ENCODE results near the gene PLEK. TPM values are rescaled to one million over a fixed set of nuclear protein-coding genes. Genes with fewer than 3 reads are reported as not detected.
"Not testable (repeated sequence)": the region's sequence is repeated elsewhere in the genome, so short reads cannot be mapped to it uniquely, and the experiment has no call there.

PLEK gene
- total and polyA plus RNA-seq, 8 donors = 0.45 to 18.1 (median 3.8) TPM

- H3K4me3 ChIP-seq = no peak overlapping the region
- intact Hi-C loops (cut with DNase I; ENCODE audit: low total_unique reads) = no loop called here
- H3K27ac ChIP-seq = peak overlapping the region in 2 of 5 donors; percentile 20 to 41
- H3K36me3 ChIP-seq = peaks cover 0 to 4% (median 1%) of the 10 kb centered on the region in 4 donors
- no peaks in the 10 kb centered on the region for H3K27me3 ChIP-seq
- DNase-seq = peak in 1 of 2 donors; percentile 69
- no peak for TF ChIP-seq EP300 (IDR thresholded peaks at IDR 0.05)
- no peak for TF ChIP-seq POLR2AphosphoS5 (IDR thresholded peaks at IDR 0.05)
- peaks cover 0 to 41% (median 0%) of the 10 kb centered on the region in 4 donors for H3K4me1 ChIP-seq
- H3K9me3 ChIP-seq = no peaks in the 10 kb centered on the region
These were observed 25.5 kb downstream of the PLEK start for GRCh38 chr2:68390586-68390985.

- Histone ChIP-seq H3K9me3 (no peaks in the 10 kb centered on the region), H3K4me3 (no peak overlapping the region), H3K27me3 (no peaks in the 10 kb centered on the region), H3K27ac (peak overlapping the region in 1 of 5 donors; percentile 53), H3K4me1 (peaks cover 0 to 41% (median 0%) of the 10 kb centered on the region in 4 donors), H3K36me3 (peaks cover 0 to 8% (median 3%) of the 10 kb centered on the region in 4 donors)
- no peak for DNase-seq
- WGBS, 5 donors = 66 to 76% (median 67%) methylated on average over 2 of the region's 2 CpGs
- TF ChIP-seq POLR2A (IDR thresholded peaks at IDR 0.05) = no peak
- TF ChIP-seq POLR2AphosphoS5 (IDR thresholded peaks at IDR 0.05) = peak in 1 of 3 donors; percentile 15
- intact Hi-C loops (cut with DNase I; ENCODE audit: low total_unique reads) = no loop called here
These were observed 26.0 kb downstream of the PLEK start for GRCh38 chr2:68391099-68391498.

DNA sequence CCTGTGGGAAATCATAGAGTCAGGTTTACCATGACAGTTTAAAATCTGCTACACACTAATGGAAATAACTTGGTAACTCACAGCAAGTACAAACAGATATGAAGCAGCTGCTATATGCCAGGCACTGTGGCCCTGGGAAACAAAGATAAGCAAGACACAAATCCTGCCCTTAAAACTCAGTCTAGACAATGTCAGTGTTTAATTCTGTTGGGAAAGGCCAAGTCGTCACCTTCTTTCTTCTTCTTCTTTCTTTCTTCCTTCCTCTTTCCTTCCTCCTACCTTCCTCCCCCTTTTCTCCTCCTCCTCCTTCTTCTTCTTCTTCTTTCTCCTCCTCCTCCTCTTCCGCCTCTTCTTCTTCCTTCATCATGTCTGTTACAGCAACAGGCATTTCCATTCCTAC, 26.8 kb downstream of the PLEK start:
- Histone ChIP-seq H3K27me3 (no peaks in the 10 kb centered on the region), H3K27ac (peak overlapping the region in 2 of 5 donors; percentile 24 to 53), H3K9me3 (no peaks in the 10 kb centered on the region), H3K4me3 (no peak overlapping the region), H3K4me1 (peaks cover 0 to 41% (median 0%) of the 10 kb centered on the region in 4 donors), H3K36me3 (peaks cover 0 to 8% (median 3%) of the 10 kb centered on the region in 4 donors)
- DNase-seq = no peak
- intact Hi-C loops (cut with DNase I; ENCODE audit: low total_unique reads) = no loop called here
- WGBS, 5 donors = 72 to 83% (median 80%) methylated on average over 2 of the region's 2 CpGs
- TF ChIP-seq EP300 (IDR thresholded peaks at IDR 0.05) (no peak), CTCF (IDR thresholded peaks at IDR 0.05) (no peak), POLR2AphosphoS5 (IDR thresholded peaks at IDR 0.05) (no peak), POLR2A (IDR thresholded peaks at IDR 0.05) (no peak)

DNA sequence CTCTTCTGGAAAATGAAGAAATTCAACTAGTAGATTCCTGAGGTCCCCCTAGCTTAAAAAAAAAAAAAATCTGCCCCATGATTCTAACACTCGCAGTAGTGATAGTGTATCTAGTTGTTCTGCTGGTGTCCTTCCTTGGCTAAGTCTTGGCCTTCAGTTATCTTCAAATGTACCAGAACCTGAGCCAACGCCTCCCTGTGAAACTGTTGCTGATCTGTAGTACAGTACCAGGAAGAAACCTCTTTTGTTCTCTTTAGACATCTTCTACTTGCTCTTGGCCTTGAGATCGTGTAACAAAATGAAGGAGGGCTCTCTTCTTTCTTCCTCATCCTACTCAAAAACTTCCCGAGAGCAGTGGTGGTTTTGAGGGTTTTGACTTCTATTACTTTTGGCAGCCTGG, 31.0 kb downstream of the PLEK start:
- peaks cover 0 to 8% (median 0%) of the 10 kb centered on the region in 4 donors for H3K4me1 ChIP-seq
- H3K36me3 ChIP-seq = peaks cover 0 to 8% (median 3%) of the 10 kb centered on the region in 4 donors
- no peak overlapping the region for H3K27ac ChIP-seq
- no peaks in the 10 kb centered on the region for H3K9me3 ChIP-seq
- H3K27me3 ChIP-seq = no peaks in the 10 kb centered on the region
- no peak for TF ChIP-seq POLR2AphosphoS5 (IDR thresholded peaks at IDR 0.05)
- TF ChIP-seq POLR2A (IDR thresholded peaks at IDR 0.05) = no peak
- no peak for TF ChIP-seq CTCF (IDR thresholded peaks at IDR 0.05)
- no peak for TF ChIP-seq EP300 (IDR thresholded peaks at IDR 0.05)
- H3K4me3 ChIP-seq = no peak overlapping the region
- WGBS, 5 donors = 69 to 89% (median 74%) methylated on average over 4 of the region's 4 CpGs
- intact Hi-C loops (cut with DNase I; ENCODE audit: low total_unique reads) = no loop called here
- DNase-seq = no peak

GRCh38 chr2:68397704-68398263, 32.7 kb downstream of the PLEK start:
- H3K4me3 ChIP-seq; H3K27ac ChIP-seq; H3K4me1 ChIP-seq; H3K27me3 ChIP-seq; DNase-seq; H3K36me3 ChIP-seq; intact Hi-C loops (cut with DNase I; ENCODE audit: low total_unique reads); H3K9me3 ChIP-seq: not testable (repeated sequence)
- WGBS, 5 donors = 95 to 100% (median 97%) methylated on average over 3 of the region's 3 CpGs

GRCh38 chr2:68403199-68403644, 38.1 kb downstream of the PLEK start:
- WGBS, 5 donors = 56 to 64% (median 59%) methylated on average over 3 to 4 of the region's 4 CpGs; no CpG with 5 or more reads in 1 of the 5 donors
- Histone ChIP-seq H3K9me3 (no peaks in the 10 kb centered on the region), H3K4me3 (no peak overlapping the region), H3K36me3 (no peaks in the 10 kb centered on the region), H3K4me1 (no peaks in the 10 kb centered on the region), H3K27ac (no peak overlapping the region), H3K27me3 (peaks cover 0 to 7% (median 0%) of the 10 kb centered on the region in 3 donors)
- DNase-seq = peak in 1 of 2 donors; percentile 53
- TF ChIP-seq CTCF (IDR thresholded peaks at IDR 0.05) (no peak), POLR2A (IDR thresholded peaks at IDR 0.05) (no peak), EP300 (IDR thresholded peaks at IDR 0.05) (no peak), POLR2AphosphoS5 (IDR thresholded peaks at IDR 0.05) (no peak)
- intact Hi-C loops (cut with DNase I; ENCODE audit: low total_unique reads) = no loop called here
